ENCODE data around the gene TBC1D9B.
"Not testable (repeated sequence)": the region's sequence is repeated elsewhere in the genome, so short reads cannot be mapped to it uniquely, and the experiment has no call there.

The TBC1D9B gene

DNA sequence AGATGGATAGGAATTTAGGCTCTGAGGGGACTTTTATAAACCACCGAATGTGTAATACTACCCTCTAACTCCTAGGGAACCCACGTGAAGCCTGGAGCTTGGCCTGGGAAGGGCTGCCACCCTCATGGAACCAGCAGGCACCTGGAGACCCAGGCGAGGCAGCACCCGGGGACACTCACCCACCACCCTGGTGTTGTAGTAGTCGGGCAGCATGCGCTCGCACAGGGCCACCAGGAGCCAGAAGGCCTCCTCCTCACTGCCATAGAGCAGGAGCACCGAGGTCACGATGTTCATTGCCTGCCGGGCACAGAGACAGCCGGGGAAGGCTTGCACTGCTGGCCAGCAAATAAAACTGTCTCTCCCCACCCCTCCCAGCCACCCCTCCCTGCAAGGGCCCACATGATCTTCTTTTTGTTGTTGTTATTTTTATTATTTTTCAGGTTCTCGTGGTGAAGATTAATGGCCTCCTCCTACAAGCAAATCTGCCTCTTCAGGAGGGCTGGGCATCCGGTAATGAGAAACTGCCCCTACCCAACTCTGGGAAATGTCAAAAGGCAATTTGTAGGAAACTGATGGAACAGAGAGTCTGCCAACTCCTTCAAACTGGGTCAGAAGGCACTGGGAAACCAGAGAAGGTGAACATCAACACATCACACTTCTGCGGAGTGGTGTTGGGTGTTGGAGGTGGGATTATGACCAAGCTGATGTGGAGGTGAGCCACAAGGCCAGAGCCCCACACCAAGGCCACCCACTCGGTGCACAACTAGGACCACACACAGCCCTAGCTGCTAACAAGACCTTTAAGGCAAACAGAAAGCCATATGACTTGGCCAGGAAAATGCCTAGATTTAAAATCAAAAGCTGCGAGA, 31.7 kb downstream of the TBC1D9B start:
- Histone ChIP-seq H3K36me3 (ENCODE audit: insufficient read depth, low read length) (no peaks in the 10 kb centered on the region), H3K27me3 (ENCODE audit: insufficient read depth, low read length) (no peaks in the 10 kb centered on the region), H3K4me3 (ENCODE audit: low read depth, low read length) (no peak overlapping the region), H3K79me2 (ENCODE audit: control insufficient read depth, insufficient read depth, low read length, unreplicated experiment) (no peaks in the 10 kb centered on the region), H2AFZ (ENCODE audit: low read length, unreplicated experiment) (no peak overlapping the region), H3K4me1 (ENCODE audit: control insufficient read depth, insufficient read depth, low read length, unreplicated experiment) (peaks cover 9% of the 10 kb centered on the region), H3K27ac (ENCODE audit: low read depth, low read length) (no peak overlapping the region)

DNA sequence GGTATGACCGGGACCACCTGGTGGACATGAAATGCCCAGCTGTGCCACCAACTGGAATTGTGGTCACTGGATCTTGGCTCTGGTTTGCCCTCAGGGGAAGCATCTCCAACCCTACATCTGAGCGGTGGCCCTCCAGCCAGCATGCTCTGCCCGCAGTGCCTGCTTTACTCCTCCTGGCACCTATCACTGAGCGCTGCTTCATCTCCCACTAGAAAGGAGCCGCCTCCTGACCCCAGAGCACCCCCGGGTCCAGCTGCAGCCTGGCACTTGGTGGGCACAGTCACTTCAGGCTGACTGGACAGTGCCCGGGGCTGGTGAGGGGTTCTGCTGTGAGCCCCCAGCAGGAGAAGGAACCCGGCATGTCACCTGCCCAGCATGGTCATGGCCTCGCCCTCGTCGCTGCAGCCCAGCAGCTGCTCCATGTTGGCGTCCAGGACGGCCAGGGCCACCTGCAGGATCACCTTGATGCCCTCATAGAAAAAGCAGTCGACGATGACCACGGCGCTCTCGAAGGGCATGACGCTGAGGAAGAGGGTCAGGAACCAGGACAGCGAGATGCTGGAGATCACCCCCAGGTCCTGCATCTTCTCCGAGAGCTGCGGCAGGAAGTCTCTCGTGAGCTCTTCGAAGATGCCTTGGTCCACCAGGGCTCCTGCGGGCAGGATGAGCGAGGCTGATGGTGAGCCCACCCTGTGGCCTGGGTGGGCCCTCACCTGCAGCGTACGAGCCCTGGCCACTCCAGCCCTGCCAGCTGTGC, 33.0 kb downstream of the TBC1D9B start:
- Histone ChIP-seq H3K27ac (ENCODE audit: low read depth, low read length) (no peak overlapping the region), H3K4me1 (ENCODE audit: control insufficient read depth, insufficient read depth, low read length, unreplicated experiment) (peaks cover 9% of the 10 kb centered on the region), H3K27me3 (ENCODE audit: insufficient read depth, low read length) (no peaks in the 10 kb centered on the region), H2AFZ (ENCODE audit: low read length, unreplicated experiment) (no peak overlapping the region), H3K36me3 (ENCODE audit: insufficient read depth, low read length) (peaks cover 3% of the 10 kb centered on the region; the same call in 1 of the 2 replicates), H3K79me2 (ENCODE audit: control insufficient read depth, insufficient read depth, low read length, unreplicated experiment) (no peaks in the 10 kb centered on the region), H3K4me3 (ENCODE audit: low read depth, low read length) (no peak overlapping the region)

DNA sequence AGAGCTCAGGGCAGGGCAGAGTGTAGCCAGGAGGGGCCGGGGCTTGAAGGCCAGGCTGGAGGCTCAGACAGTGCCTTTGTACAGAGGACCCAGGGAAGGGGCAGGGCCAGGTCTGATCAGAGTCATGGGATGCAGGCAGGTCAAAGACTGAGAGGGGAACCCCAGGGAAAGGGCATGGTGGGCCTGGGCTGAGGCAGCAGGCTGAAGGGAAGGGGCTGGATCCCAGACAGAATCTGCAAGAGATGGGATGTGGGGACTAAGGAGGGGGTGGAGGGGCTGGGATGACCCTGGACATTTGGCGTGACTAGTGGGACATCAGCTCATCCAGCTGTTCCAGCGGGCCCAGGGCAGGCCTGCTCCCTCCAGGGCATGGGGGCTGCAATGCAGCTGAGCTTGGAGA, 33.6 kb downstream of the TBC1D9B start:
- Histone ChIP-seq H3K79me2 (ENCODE audit: control insufficient read depth, insufficient read depth, low read length, unreplicated experiment) (no peaks in the 10 kb centered on the region), H2AFZ (ENCODE audit: low read length, unreplicated experiment) (no peak overlapping the region), H3K27ac (ENCODE audit: low read depth, low read length) (no peak overlapping the region), H3K4me3 (ENCODE audit: low read depth, low read length) (no peak overlapping the region), H3K36me3 (ENCODE audit: insufficient read depth, low read length) (peaks cover 3% of the 10 kb centered on the region; the same call in 1 of the 2 replicates), H3K27me3 (ENCODE audit: insufficient read depth, low read length) (no peaks in the 10 kb centered on the region), H3K4me1 (ENCODE audit: control insufficient read depth, insufficient read depth, low read length, unreplicated experiment) (peaks cover 9% of the 10 kb centered on the region)

DNA sequence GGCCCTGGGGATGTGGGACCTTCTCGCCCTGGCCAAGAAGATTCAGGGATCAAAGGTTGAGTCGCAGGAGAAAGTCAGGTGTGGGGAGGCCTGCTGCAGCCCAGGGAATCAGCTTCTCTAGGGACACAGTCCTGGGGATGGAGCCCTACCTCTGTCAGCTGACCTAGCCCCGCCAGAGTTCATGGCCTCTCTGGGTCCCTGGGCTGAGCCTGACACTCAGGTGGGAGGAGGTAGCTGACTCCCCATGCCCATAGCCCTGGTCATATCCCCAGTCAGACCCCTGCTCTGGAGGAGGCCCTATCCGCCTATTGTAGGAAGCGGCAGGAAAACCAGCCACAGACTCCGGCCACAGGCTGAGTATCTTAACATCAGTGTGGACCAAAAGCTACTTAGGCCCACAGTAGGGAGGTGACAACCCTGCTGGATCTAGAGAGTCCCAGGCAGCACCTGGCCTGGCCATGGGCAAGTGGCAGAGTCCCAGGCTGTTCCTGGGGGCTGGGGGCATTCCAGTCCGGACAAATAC, 34.0 kb downstream of the TBC1D9B start:
- Histone ChIP-seq H3K4me3 (ENCODE audit: low read depth, low read length) (no peak overlapping the region), H3K27me3 (ENCODE audit: insufficient read depth, low read length) (no peaks in the 10 kb centered on the region), H3K36me3 (ENCODE audit: insufficient read depth, low read length) (peaks cover 3% of the 10 kb centered on the region; the same call in 1 of the 2 replicates), H3K27ac (ENCODE audit: low read depth, low read length) (no peak overlapping the region), H2AFZ (ENCODE audit: low read length, unreplicated experiment) (no peak overlapping the region), H3K4me1 (ENCODE audit: control insufficient read depth, insufficient read depth, low read length, unreplicated experiment) (peaks cover 7% of the 10 kb centered on the region), H3K79me2 (ENCODE audit: control insufficient read depth, insufficient read depth, low read length, unreplicated experiment) (no peaks in the 10 kb centered on the region)

DNA sequence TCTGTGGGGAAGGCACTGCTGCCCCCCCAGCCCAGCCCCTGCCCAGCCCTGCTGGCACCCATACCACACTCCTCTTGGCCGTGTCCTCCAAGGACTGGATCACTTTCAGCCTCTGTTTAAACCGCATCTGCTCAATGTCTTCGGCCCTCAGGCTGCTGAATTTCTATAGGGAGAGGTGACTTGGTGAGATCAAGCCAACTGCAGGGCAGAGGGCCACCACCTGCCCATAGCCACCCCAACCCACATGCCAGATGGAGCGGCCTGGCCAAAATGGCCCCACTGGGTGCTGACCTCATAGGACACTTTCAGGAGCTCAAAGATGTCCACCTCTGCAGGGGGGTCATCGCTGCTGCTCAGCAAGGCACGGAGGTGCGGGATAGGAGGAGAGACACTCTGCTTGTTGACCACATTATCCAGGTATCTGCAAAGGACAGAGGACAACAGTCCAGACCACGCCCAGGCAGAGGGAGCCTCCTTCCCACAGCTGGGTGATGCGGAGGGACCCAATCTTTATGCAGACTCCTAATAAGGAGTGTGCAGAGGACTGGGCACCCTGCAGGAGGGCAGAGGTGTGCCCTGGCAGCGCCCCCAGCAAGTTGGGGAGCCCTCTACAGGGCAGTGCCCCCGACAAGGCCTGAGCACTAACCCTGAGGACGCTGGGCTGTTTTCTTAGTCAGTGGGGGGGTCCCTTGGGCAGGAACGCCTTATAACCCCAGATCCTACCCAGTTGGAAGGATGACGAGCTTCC, 34.7 kb downstream of the TBC1D9B start:
- H3K4me1 ChIP-seq (ENCODE audit: control insufficient read depth, insufficient read depth, low read length, unreplicated experiment), result peaks cover under 1% of the 10 kb centered on the region
- peaks cover 3% of the 10 kb centered on the region; the same call in 1 of the 2 replicates for H3K36me3 ChIP-seq (ENCODE audit: insufficient read depth, low read length)
- H3K27me3 ChIP-seq (ENCODE audit: insufficient read depth, low read length), result no peaks in the 10 kb centered on the region
- no peaks in the 10 kb centered on the region for H3K79me2 ChIP-seq (ENCODE audit: control insufficient read depth, insufficient read depth, low read length, unreplicated experiment)
- no peak overlapping the region for H3K4me3 ChIP-seq (ENCODE audit: low read depth, low read length)
- no peak overlapping the region for H3K27ac ChIP-seq (ENCODE audit: low read depth, low read length)
- no peak overlapping the region for H2AFZ ChIP-seq (ENCODE audit: low read length, unreplicated experiment)

DNA sequence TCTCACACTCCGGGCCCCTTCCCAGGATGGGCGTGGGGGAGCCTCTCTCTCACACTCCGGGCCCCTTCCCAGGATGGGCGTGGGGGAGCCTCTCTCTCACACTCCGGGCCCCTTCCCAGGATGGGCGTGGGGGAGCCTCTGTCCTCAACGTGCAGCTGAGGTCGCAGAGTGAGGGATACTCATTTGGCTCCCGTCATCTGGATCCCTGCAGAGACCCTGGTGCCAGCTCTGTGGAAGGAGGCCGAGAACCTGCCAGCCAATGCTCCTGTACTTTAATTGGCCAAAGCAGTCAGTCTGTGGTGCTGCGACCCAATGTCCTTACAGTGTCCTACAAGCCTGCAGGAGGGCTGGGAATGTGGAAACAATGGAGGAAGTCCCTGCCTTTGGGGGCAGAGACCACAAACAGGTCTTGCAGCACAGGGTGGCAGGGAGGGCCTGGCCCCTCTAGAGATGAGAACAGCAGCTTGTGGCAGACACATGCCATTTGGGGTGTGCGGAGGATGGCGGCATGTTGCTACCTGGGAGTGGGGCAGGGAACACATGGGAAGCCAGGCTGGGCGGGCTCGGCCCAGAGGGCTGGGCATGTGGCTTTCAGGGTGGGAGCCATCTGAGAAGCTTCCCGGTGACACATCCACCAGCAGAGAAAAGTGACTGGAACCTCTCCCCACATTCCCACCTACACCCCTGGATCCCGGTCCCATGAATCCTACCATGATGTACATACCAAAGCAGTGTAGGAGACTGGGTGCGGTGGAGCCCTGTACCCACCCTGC, 35.5 kb downstream of the TBC1D9B start:
- Histone ChIP-seq H2AFZ (ENCODE audit: low read length, unreplicated experiment) (no peak overlapping the region), H3K36me3 (ENCODE audit: insufficient read depth, low read length) (peaks cover 3% of the 10 kb centered on the region; the same call in 1 of the 2 replicates), H3K4me1 (ENCODE audit: control insufficient read depth, insufficient read depth, low read length, unreplicated experiment) (no peaks in the 10 kb centered on the region), H3K27me3 (ENCODE audit: insufficient read depth, low read length) (no peaks in the 10 kb centered on the region), H3K4me3 (ENCODE audit: low read depth, low read length) (no peak overlapping the region), H3K79me2 (ENCODE audit: control insufficient read depth, insufficient read depth, low read length, unreplicated experiment) (no peaks in the 10 kb centered on the region), H3K27ac (ENCODE audit: low read depth, low read length) (no peak overlapping the region)

DNA sequence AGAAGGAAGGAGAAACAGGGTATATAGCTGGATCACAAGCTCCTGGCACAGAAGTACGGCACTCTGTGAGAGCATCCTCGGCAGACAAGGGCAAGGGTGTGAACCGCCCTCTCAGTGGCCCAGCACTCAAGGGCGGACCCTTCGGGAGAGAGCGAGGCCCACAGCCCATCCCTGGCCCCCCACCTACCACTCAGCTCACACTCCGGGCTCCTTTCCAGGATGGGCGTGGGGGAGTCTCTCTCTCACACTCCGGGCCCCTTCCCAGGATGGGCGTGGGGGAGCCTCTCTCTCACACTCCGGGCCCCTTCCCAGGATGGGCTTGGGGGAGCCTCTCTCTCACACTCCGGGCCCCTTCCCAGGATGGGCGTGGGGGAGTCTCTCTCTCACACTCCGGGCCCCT, 36.2 kb downstream of the TBC1D9B start:
- H3K4me3 ChIP-seq (ENCODE audit: low read depth, low read length); H3K4me1 ChIP-seq (ENCODE audit: control insufficient read depth, insufficient read depth, low read length, unreplicated experiment); H2AFZ ChIP-seq (ENCODE audit: low read length, unreplicated experiment); H3K79me2 ChIP-seq (ENCODE audit: control insufficient read depth, insufficient read depth, low read length, unreplicated experiment); H3K27ac ChIP-seq (ENCODE audit: low read depth, low read length); H3K36me3 ChIP-seq (ENCODE audit: insufficient read depth, low read length); H3K27me3 ChIP-seq (ENCODE audit: insufficient read depth, low read length): not testable (repeated sequence)

DNA sequence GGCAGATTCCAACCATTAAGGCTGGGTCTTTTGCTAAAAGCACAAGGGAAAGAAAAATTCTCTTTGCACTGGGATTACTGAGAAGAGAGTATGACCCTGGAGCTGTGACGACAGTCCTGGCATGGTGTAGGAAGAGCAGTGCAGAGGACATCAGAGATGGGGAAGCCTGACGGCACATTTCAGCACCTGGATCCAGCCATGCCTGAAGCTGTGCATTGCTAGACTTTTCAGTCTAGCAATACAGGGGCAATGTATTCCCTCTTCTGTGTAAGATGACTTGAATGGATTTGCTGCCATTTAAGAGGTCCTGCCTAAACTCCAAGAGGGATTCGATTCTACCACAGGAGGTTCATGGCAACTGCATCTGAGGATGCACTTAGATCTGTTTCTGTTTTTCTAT, 36.7 kb downstream of the TBC1D9B start:
- peaks cover 3% of the 10 kb centered on the region; the same call in 1 of the 2 replicates for H3K36me3 ChIP-seq (ENCODE audit: insufficient read depth, low read length)
- no peaks in the 10 kb centered on the region for H3K4me1 ChIP-seq (ENCODE audit: control insufficient read depth, insufficient read depth, low read length, unreplicated experiment)
- no peak overlapping the region for H2AFZ ChIP-seq (ENCODE audit: low read length, unreplicated experiment)

DNA sequence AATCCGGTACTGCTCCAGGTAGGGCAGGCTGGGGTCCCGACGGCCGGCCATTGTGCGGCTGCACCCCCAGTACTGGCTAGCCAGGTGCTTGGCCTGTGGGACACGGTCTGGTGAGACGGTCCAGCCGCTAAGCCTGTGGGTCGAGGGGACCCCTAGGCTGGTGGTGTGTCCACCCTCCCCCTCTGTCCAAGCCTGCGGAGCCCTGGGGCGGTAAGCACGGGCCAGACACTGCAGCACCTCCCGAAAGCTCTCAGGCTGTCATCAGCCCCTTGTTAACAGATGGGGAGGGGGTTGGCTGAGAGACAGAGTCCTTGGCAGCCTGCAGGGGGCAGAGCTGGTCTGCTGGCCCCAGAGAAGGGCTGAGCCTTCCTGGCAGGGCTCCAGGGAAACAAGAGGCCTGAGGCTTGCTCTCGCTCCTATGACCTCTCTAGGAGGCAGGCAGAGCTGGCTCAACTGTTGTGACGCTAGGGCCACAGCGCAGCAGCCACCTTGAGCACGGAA, 37.2 kb downstream of the TBC1D9B start:
- no peak overlapping the region for H3K4me3 ChIP-seq (ENCODE audit: low read depth, low read length)
- H2AFZ ChIP-seq (ENCODE audit: low read length, unreplicated experiment), result no peak overlapping the region
- no peaks in the 10 kb centered on the region for H3K27me3 ChIP-seq (ENCODE audit: insufficient read depth, low read length)
- no peaks in the 10 kb centered on the region for H3K4me1 ChIP-seq (ENCODE audit: control insufficient read depth, insufficient read depth, low read length, unreplicated experiment)
- no peaks in the 10 kb centered on the region for H3K79me2 ChIP-seq (ENCODE audit: control insufficient read depth, insufficient read depth, low read length, unreplicated experiment)
- peaks cover 3% of the 10 kb centered on the region; the same call in 1 of the 2 replicates for H3K36me3 ChIP-seq (ENCODE audit: insufficient read depth, low read length)
- no peak overlapping the region for H3K27ac ChIP-seq (ENCODE audit: low read depth, low read length)

More for the DNA sequence above, 36.7 kb downstream of the TBC1D9B start:
- Histone ChIP-seq H3K27ac (ENCODE audit: low read depth, low read length) (no peak overlapping the region), H3K79me2 (ENCODE audit: control insufficient read depth, insufficient read depth, low read length, unreplicated experiment) (no peaks in the 10 kb centered on the region), H3K27me3 (ENCODE audit: insufficient read depth, low read length) (no peaks in the 10 kb centered on the region), H3K4me3 (ENCODE audit: low read depth, low read length) (no peak overlapping the region)
